ENCODE data around the gene HOXB1.
A peak's percentile ranks its signal among the peaks of the same experiment; 100 is the strongest.

The HOXB1 gene

DNA sequence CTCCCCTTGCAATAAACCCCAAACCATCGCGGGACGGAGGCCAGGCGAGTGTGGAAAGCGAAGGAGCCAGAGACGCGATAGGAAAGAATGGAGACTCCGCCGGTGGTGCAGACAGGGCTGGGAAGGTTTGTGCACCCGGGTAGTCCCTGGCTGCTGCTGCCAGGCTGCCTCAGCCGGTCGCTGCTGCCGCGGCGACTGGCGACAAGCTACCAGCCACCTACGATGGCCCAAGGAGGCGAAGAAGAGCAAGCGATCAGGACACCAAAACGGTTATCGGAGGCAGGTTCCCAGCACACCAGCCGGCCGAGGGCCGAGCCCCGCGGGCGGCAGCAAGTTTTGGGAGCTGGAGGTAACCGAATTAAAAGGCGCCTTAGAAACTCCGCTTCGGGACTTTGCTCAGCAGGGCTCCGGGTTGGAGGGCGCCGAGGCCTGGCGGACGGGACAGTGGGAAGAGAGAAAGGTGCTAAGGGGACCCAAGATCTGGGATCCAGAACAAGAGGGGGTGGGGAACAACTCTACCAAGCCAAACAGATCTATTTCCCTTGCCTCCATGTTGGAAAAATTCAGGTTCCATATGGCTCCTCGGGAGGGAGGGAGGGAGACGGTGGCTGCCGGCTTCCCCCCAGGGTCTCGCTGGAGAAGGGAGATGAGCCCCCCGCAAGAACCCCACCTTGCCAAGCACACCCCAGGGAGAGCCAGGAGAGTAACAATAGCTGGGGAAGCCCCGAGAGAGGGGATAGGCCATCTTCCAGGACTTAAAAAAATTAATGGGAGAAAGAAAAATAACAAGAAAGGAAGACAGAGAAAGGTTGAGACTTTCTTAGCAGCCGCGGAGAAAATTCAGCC, 23.8 kb upstream of the HOXB1 start:
- no peak for DNase-seq (ENCODE audit: low read depth)

GRCh38 chr17:48553826-48554225, 23.0 kb upstream of the HOXB1 start:
- no peak for DNase-seq (ENCODE audit: low read depth)

- DNase-seq (ENCODE audit: low read depth): no peak
Observed at GRCh38 chr17:48553190-48553547, 22.4 kb upstream of the HOXB1 start.

DNA sequence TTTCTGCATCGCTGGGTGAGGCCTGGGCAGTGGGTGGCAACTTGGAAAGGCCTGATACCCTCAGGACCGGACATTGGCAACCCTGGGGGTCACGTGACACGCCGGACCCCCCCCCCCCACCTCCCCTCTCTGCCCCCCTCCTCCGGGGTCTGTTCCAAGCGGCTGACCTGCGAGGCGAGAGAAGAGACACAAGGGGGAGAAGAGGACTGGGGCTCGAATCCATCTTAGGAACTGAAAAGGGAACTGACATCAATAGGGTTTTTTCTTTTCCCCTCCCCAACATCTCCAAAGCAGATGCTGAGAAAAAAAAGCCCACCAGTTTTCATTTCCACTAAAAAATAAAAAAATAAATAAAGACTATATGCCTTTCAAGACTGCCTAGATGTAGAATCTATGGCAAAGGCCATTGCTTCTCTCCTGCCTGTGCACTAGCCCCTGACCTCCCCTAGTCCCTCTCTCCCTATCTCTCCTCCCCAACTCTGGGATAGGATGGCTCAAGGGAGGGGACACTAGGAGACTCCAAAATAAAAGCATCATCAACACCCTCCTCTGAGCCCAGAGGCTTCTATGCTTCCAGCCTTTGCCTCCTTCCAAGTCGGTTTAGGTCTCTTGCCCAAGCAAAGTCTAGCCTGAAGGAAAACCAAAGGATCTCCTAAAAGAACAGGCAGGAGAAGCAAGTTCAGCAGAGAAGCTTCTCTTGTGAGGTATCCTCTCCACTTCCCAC, 21.8 kb upstream of the HOXB1 start:
- no peak for DNase-seq (ENCODE audit: low read depth)

DNA sequence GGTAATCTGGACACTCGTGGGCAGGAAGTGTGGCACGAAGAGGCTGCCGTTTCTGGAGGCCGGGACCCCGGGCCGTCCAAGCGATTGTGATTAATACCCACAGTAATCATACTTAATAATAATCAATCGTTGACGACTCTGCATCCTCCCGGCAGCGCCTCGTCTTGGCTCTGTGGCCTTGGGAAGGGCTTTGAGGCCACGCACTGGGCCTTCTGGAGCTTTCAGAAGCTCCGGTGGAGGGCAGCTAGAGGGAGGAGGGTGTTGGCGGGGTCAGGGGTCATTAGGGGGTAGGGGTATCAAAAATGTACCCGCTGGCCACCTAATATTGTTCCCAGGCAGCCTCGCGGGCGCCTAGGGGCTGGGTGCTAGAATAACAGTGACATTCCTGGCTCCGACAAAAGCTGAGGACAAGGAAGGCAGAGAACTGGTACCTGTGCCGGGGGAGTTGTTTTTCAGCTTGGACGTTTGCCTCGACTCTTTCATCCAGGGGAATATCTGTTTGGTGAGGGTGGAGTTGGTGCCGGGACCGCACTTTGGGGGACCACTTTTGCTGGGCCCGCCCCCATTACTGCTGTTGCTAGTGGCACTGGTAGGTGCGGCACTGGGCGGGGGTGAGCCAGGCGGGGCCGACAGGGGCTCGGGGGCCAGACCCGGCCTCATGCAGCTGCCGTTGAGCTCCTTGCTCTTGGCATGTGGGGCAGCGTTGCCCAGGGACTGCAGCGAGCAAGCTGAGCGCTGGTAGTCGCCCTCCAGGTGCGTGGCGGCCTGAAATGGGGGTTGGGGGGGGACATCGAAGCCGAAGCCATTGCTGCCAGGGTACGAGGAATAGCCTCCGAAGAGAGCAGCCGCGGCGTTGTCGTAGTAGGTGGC, 21.0 kb upstream of the HOXB1 start:
- DNase-seq (ENCODE audit: low read depth): no peak

DNA sequence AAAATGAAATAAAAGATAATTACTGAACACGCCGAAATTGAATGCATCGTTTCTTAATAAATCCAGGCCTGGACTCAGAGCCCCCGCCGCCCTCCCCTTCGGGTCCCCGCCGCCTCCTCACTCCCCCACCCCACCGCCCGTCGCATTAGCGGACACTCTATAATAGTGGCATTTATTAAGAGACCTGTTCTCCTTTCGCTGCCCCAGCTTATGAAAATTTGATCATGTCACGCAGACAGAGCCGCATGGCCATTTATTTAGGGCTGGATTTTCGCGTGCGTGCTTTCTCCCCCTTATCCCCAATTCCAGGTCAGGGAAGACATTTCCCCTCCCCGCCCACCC, 20.4 kb upstream of the HOXB1 start:
- no peak for DNase-seq (ENCODE audit: low read depth)

GRCh38 chr17:48550502-48551213, 19.8 kb upstream of the HOXB1 start:
- no peak for DNase-seq (ENCODE audit: low read depth)

DNA sequence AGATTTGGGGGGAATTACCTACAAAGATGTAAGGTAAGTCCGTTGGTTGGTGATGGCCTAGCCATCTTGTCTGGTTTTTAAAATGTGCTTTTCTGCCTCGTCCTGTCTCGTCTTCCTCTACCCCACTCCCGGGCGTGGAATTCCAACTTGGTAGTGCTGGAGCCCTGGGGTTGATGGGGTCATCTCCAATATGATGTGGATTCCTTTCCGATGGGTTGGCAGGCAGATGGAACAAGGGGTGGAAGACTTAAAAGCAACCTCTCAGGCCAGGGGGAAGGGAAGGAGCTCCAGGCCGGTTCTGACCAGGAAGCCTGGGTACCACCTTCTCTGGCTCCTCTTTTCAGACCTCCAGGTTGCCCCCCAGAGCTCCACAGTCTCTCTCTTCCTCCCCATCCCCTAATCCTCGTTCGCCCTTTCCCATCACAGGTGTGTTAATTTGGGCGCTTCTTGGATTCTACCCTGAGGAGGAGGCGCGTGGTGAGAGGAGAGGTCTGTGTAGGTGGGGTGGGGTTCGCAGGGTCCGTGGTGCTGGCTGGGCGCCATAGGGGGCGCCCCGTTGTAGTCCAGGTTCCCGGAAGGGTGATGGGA, 19.2 kb upstream of the HOXB1 start:
- no peak for DNase-seq (ENCODE audit: low read depth)

DNA sequence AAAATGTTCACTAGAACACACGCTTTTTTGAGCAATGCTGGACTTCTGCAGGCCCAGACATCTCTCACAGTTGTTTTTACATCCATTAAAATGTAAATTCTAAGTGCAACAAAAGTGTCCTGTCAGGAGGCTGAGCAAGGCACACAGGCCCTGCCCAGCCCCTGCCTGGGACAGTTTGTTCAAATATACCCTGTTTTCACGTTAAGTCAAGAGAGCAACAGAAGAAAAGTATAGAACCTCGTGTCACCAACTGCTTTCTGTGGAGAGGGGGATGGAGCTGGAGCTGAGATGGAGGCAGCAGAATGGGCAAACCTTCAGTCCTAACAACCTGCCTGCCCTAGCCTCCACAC, 18.4 kb upstream of the HOXB1 start:
- DNase-seq (ENCODE audit: low read depth): no peak

GRCh38 chr17:48548523-48549280, 17.9 kb upstream of the HOXB1 start:
- no peak for DNase-seq (ENCODE audit: low read depth)

DNA sequence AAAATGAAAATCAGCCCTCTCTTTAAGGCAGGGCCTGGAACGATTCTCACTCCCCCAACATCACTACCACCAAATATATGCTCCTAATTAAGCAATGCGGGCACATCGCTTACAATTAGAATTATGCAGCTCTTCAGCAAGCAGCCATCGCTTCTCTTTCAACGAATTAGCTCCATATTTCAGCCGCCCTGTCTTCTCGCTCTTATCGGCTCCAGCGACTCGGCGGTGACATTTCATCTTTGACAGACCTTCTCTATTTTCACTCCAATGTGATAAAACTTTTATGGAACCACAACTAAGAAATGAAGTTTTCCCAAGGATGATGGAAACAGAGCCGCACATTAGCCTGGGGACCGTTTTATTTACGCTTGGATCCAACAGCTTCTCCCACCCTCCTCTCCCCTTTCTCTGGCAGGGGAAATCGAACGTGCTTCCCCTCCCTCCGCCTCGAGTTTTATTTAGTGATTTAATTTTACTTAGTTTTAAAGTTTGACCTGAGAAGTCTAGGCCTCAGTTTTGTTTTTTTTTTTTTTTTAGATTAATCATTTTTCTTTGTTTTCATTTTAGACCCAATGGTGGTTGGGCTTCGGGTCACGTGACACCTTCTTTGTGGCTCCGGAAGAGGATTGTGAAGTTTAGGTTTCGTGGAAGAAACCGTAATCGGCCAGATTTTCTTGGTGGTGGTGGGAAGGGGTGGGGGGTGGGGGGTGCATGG, 17.2 kb upstream of the HOXB1 start:
- DNase-seq (ENCODE audit: low read depth): no peak

DNA sequence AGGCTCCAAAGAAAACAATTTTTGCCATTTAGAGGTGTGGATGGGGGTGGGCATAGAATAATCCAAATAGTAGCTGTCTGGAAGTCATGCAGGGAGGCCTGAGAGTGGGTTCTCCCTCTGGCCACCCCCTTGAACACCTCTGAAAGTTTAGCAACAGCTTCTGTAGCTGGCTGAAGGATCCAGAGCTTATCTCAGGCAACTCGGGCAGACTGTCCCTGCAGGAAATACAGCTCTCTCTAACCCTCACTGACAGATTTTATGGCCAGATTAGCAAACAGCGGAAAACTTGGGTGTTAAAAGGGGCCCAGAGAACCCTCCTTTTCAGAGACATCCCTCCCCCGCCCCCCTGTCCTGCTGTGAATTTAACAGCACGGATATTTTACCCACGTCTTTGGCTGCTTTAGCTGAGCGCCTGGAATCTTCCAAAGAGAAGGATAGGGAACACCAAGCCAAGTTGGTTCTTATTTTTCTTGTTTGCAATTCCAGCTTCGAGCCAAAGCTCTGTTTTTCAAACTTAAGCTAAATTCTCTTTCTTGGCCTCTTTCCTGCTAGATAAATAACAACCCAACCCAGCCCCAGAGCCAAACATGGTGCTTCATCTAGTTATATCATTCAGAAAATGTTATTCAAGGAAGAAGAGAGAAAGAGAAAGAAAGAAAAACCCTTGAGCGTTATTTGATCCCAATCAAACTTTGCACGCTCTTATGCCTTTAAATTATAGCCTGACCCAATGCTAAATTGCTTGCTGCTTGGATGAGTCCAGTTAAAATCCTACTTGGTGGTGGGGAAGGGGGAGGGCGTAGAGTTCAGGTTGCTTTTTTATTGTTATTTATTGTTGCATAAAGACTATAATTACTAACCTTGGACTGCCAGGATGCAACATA, 16.4 kb upstream of the HOXB1 start:
- DNase-seq (ENCODE audit: low read depth): no peak

DNA sequence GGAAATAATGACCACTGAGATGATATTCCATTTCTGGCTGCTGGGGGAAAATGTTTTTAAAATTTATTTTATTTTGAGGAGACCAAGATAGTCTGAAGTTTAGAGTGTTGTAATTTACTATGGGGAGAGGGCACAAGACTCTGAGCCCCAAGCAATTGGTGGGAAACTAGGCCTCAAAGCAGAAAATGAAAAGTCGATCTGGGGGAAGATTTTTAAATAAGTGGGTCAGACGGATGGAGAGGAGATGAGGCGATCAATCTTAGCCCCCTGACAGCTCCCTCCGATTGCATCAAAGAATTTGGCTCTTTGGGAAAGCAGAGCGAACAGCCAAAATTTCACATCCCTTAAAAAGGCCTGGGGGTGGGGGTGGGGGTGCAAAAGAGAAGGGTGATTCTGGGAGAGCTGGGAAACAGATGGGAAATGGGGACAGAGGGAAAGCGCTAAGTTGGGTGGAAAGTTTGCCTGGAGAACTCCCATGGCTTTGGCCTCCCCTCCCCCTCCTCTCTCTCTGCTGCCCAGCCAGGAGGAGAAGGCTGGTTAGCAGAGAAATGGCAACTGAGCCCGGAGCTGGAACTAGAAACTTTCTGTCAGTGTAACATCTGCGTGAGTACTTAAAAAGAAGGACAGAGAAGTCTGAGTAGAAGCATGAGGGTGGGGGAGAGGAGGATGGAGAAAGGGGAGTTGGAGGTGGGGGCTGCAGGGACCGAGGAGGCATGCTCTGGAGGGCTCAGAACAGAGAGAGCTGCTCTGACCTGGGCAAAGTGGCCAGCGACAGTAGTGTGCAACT, 15.5 kb upstream of the HOXB1 start:
- DNase-seq (ENCODE audit: low read depth): no peak

DNA sequence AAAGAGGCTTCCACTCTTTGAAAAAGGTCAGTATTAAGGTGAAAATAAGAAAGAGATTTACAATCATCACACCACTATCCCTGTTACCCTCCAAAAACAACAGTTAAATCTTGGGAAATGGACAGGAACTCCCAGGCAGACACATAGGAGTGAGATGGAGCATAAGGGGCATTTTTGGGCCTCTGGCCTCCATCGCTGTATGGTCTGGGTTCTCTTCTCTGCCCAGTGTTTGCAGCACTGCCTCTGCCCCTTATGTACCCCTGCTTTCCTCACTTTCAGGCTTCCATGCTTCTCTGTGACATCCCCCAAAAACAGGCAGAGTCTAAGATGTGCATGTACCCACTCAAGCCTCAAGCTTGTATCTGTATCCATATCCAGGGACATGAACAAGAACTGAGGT, 14.7 kb upstream of the HOXB1 start:
- no peak for DNase-seq (ENCODE audit: low read depth)

DNA sequence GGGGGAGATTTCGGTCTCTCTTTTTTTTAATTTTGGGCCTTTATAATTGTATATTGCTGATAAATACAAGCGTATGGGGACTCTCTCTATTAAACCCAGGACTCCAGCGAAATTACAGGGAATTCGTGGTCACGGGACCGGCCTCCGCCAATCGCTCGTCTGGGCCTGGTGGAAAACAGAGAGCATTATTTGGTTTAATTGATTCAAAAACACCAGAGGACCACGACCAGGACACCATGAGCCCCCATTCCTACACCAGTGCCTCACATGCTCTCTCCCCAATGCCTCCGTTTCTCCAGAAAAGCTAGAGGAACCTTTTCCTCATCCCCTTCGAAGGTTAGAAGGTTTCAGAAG, 14.2 kb upstream of the HOXB1 start, which contains the start of gene HOXB2:
Gene HOXB2, minus strand, starts transcription at position 88 of the 354 bp plus-strand sequence. CDS start 198 bp downstream, outside the sequence.
- peak; percentile 49 for DNase-seq (ENCODE audit: low read depth)

DNA sequence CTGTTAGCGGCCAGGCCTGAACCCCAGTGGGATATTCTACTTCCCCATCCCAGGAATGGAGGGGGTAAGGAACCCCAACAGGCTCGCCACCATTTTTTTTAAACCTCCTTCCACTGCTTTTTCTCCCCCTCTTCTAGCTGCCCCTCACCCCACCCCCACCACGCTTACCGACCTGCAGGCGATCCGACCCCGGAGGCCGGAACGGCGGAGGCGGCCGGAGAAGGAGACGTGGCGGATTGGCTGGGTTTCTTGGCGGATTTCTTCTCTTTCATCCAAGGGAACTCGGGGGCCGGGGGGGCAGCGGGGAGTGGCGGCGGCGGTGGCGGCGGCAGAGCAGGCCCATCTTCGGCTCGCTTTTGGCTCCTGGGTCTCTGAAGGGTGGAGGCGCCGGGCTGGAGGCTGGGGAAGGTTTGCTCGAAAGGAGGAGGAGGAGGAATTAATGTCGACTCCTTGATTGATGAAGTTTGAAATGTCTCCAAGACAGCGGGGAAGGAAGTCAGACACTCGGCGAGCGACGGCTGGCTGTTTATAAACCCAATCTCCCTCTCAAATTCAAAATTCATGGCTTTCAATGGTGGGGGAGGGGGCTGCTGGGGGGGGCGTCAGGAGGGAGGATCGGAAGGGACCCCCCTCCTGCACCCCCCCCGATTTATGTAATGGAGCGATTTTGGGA, 13.7 kb upstream of the HOXB1 start:
- DNase-seq (ENCODE audit: low read depth): peak; percentile 72

DNA sequence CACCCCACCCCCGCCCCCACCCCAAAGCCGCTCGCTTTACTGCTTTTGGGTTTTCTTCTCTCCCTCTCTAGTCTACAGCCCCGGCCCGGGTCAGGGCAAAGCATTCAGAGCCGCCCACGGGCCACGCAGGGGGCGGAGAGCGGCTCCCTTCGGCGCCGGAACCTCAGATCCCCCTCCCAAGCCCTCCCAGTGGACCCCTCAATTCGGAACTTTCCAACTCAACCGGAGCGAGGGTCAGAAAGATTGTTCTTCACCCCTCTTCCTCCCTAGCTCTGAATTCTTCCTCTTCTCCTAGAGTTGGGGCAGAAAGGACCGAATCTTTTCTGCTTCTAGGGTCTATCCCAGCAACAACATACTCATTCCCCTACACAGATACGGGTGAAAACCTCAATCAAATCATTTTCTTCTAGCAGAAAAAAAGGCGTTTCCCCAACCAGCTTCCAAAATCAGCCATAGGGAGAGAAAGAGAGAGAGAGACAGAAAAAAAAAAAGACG, 13.1 kb upstream of the HOXB1 start:
- no peak for DNase-seq (ENCODE audit: low read depth)

Data from EH (cell line).